Ishikawa (cell line): Measurements from ENCODE around the gene RANBP17.

Experiments
- CEBPB ChIP-seq: IDR thresholded peaks from 2 replicates; pipeline ENCODE4 v1.6.1; 2012
- MAX ChIP-seq: IDR thresholded peaks from 2 replicates; pipeline ENCODE4 v1.6.1; 2012
- RAD21 ChIP-seq: IDR thresholded peaks from 2 replicates; pipeline ENCODE4 v1.6.1; 2012; ENCODE audit warnings: low read depth
- TCF12 ChIP-seq: IDR thresholded peaks from 2 replicates; pipeline ENCODE4 v1.6.1; 2012; ENCODE audit warnings: low read depth

GRCh38 chr5:170920196-170920595, 58.4 kb downstream of the RANBP17 start:
- no peak for TF ChIP-seq TCF12
- TF ChIP-seq RAD21, result no peak
- TF ChIP-seq MAX, result no peak
- no peak for TF ChIP-seq CEBPB
